ENCODE results near the gene HSF2.
"Not testable (repeated sequence)": the region's sequence is repeated elsewhere in the genome, so short reads cannot be mapped to it uniquely, and the experiment has no call there.

HSF2 gene

GRCh38 chr6:122455116-122455515 is 55.7 kb downstream of the HSF2 start:
- not testable (repeated sequence) for DNase-seq (ENCODE audit: low read depth)

- DNase-seq (ENCODE audit: low read depth): no peak
Measured at GRCh38 chr6:122458087-122458486, 58.6 kb downstream of the HSF2 start.

GRCh38 chr6:122459240-122459639 is 59.8 kb downstream of the HSF2 start:
- DNase-seq (ENCODE audit: low read depth): no peak

- not testable (repeated sequence) for DNase-seq (ENCODE audit: low read depth)
Measured at GRCh38 chr6:122459865-122460416, 60.5 kb downstream of the HSF2 start.

- no peak for DNase-seq (ENCODE audit: low read depth)
Measured at GRCh38 chr6:122461885-122462284, 62.4 kb downstream of the HSF2 start.

GRCh38 chr6:122471107-122472021 is 71.9 kb downstream of the HSF2 start, which contains the start of gene SERINC1:
Gene SERINC1 (minus strand): TSS chr6:122471807. CDS start chr6:122471737, 70 bp downstream.
- peak; percentile 82 for DNase-seq (ENCODE audit: low read depth)

- no peak for DNase-seq (ENCODE audit: low read depth)
Measured at GRCh38 chr6:122472022-122472340, 72.5 kb downstream of the HSF2 start.

- no peak for DNase-seq (ENCODE audit: low read depth)
Measured at GRCh38 chr6:122476131-122476530, 76.7 kb downstream of the HSF2 start.

- DNase-seq (ENCODE audit: low read depth): no peak
Measured at GRCh38 chr6:122482750-122483080, 83.3 kb downstream of the HSF2 start.

Measured in stimulated activated CD8-positive, alpha-beta memory T cell treated with anti-CD3 and anti-CD28 coated beads, Interleukin-15, amount 100 ng/mL, for 1 hour (primary cell).